RCC 7860 (cell line): Measurements from ENCODE around the gene PKP3.
"Not testable (repeated sequence)": the region's sequence is repeated elsewhere in the genome, so short reads cannot be mapped to it uniquely, and the experiment has no call there.

Source experiments
- DNase-seq: peaks from one replicate; pipeline ENCODE4 v3.0.0-alpha.2; 2015; ENCODE audit warnings: low spot score
- FAIRE-seq: peaks from 2 replicates; lab custom pipeline; 2012; peaks lifted over from hg19 to GRCh38; lab: Jason Lieb, UNC

Gene PKP3

DNA sequence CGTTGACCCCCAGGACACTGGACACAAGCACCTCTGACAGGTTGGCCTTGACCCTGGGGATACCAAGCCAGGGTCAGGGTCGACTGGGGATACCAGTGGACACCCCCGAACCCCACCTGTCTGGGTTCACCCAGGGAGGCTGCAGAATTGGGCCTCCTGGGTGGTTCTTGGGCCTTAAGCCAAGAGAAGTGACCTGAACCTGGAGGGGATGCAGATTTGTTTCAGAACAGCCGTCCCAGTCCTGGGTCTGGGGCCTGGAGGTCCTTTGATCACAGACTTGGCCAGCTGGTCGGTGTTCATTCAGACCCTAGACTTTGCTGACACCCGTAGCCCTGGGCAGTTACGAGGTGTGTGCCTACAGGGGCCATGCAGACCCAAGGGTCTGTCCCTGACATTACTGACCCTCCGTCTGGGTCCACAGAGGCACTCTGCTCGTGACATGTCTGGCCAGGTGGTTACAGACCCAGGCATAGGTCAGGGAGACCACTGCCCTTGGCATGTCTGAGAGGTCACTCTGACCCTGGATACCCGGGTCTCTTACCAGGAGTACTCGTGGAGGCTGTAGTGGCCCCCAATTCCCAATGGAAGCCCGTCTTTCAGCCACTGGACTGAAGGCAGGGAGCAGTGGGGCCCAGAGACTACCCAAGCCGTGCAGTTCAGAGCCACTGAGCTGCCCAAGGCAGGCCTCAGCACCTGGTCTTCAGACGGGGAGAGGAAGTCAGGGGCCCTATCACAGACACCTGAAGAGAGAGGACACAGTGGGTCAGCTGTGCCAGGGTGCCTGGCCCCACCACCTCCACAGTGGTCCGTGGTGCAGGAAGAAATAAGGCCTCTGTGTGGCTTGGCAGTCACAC, 14.4 kb downstream of the PKP3 start:
- DNase-seq (no peak), FAIRE-seq (no peak)

DNA sequence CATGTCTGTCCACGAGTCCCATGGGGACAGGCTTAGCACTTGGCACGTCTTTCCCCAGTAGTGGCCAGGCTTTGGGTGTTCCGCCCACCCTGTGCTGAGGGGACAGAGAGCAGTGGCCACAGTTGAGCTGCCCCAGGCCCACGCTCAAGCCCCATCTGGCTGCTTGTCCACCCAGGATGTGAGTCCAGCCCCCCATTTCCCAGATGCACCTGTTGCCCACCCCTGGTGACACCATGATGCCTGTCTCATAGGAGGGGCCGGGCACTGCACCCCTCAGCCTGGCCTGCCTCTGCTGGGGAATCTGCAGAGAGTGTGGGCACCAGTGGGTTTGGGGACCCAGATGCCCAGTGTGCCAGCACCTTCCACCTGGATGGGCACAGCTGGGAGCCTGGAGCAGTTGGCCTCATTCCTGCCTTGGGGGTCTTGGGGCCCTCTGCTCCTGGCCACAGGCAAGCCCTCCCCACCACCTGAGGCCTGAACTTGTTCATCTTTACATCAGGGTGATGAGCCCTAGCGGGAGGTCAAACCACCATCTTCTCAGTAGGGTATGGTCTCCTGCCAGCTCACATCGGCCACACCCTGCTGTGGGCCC, 15.1 kb downstream of the PKP3 start:
- FAIRE-seq: no peak
- DNase-seq: no peak

DNA sequence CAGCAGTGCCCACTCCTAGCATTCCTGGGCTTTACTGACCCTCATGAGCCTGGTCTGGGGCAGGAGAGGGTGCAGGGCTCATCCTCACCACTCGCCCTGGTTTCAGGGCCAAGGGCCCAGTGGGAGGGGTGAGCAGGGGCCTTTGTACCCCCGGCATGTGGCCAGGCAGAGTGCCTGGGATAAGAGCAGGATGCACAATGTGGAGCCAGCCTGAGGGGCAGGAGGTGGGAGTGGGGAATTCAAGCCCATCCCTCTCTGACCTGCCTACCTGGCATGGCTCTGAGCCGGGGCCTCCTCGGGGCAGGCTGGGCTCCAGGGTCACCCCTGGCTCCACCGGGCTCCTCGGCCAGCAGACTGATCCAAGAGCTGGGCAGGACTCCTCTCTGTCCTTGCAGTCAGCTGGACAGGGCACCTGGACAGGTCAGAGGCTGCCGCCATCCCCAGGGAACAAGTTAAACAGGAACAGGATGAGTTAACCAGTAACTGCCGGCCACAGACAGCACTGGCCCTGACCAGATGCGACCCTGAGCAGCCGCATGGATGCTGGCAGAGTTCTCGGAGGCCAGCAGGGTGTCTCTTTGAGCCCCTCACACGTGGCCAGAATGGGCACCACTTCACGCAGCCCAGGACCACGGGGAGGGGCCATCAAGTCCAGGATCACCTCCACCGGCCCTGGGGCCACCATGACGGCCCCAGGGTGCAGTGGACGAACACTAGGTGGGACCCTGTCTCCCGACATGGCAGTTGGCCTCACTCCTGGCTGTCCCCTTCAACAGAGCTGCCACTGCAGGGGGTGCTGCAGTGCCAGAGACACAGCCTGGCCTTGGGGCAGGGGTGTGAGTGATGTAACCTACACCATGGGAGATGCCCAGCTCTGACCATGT, 15.8 kb downstream of the PKP3 start:
- FAIRE-seq: no peak
- DNase-seq: peak; percentile 14

DNA sequence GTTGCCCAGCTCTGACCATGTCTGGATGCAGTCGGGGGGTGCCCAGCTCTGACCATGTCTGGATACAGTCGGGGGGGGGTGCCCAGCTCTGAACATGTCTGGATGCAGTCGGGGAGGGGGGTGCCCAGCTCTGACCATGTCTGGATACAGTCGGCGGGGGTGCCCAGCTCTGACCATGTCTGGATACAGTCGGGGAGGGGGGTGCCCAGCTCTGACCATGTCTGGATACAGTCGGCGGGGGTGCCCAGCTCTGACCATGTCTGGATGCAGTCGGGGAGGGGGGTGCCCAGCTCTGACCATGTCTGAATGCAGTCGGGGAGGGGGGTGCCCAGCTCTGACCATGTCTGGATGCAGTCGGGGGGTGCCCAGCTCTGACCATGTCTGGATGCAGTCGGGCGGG, 16.7 kb downstream of the PKP3 start:
- not testable (repeated sequence) for DNase-seq, FAIRE-seq

DNA sequence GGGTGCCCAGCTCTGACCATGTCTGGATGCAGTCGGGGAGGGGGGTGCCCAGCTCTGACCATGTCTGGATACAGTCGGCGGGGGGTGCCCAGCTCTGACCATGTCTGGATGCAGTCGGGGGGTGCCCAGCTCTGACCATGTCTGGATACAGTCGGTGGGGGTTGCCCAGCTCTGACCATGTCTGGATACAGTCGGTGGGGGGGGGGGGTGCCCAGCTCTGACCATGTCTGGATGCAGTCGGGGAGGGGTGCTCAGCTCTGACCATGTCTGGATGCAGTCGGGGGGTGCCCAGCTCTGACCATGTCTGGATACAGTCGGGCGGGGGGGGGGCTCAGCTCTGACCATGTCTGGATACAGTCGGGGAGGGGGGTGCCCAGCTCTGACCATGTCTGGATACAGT, 17.5 kb downstream of the PKP3 start:
- DNase-seq, FAIRE-seq: not testable (repeated sequence)

DNA sequence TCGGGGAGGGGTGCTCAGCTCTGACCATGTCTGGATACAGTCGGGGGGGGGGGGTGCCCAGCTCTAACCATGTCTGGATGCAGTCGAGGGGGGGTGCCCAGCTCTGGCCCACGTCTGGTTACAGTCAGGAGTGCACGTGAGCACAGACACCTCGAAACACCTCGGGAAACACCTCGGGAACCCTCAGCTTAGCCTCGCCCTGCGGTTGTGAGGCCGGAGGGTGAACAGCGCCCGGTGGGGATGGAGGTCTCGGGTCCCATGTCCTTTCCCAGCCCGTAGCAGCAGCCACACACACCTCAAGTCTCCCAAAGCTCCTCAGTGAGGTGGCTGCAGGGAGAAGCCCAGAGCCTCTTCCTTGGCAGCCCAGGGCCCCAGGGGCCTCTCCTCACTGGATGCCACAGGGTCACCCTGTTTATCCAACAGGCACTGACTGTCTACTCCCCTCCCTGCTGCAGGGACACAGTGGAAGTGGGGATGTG, 18.7 kb downstream of the PKP3 start:
- FAIRE-seq (no peak), DNase-seq (no peak)

DNA sequence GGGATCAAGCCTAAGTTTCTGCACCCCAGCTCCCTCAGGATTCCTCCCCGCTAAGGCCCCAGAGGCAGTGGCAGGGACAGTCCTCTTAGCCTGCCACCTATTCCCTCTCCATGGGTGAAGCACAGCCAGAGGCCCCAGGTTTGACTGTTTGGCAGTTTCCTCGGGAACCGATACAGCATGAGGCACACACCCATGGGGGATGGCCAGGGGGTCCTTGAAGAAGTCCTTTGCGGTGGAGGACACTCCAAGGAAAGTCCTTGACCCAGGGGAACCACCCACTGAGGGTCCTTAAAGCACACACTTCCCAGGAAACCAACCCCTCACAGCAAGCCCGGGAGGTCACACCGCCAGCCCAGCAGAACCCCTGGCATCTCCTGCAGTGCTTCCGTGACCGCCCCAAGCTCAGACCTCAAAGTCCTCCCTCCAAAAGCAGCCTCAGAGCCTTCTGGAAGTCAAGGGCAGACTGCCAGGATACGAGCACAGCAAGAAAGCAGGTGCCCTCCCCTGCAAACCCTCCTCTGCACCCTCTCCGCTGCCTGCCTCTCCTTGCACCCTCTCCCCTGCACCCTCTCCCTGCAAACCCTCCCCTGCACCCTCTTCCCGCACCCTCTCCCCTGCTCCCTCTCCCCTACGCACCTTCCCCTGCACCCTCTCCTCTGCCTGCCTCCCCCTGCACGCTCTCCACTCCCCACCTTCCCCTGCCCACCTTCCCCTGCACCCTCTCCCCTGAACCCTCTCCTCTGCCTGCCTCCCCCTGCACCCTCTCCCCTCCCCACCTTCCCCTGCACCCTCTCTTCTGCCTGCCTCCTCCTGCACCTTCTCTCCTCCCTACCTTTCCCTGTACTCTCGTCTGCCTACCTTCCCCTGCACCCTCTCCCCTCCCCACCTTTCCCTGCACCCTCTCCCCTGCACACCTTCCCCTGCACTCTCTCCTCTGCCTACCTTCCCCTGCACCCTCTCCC, 19.4 kb downstream of the PKP3 start:
- FAIRE-seq: no peak
- no peak for DNase-seq

DNA sequence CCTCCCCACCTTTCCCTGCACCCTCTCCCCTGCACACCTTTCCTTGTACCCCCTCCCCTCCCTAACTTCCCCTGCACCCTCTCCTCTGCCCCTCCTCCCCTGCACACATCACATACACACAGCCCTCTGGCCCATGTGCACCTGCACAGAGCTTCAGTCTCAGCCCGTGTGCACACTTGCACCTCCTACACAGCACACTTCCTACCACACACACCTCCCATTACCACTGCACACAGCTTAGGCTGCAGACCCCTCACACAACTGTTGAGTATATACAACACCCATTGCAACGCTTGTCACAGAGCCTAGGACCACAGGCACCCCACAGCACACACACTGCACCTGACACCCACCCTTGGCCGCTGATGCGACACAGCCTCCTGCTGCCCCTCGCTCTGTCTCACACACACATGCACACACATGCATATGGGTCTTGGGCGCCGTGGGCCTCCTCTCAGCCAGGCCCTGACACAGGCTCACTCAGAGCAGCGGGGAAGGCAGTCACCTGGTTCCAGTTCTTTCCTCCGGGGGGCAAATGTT, 20.4 kb downstream of the PKP3 start:
- DNase-seq: no peak
- no peak for FAIRE-seq

DNA sequence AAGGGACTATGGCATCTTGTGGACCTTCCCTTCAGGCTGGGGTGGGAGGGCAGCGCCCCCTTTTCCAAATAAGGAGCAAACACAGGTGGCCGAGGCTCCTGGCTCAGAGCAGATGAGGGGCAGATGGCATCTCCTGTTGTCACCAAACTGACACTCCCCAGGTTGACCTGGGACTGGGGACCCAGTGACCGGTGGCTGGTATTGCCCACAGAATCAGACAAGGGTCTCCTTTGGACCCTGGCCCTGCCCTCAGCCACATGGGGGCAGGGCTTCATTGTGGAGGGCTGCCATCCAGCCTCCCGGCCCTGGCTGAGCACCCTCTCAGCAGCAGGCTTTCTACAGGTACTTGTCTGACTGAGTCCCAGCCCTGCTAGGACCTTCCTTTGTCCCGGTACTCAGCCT, 21.6 kb downstream of the PKP3 start:
- DNase-seq: no peak
- no peak for FAIRE-seq

DNA sequence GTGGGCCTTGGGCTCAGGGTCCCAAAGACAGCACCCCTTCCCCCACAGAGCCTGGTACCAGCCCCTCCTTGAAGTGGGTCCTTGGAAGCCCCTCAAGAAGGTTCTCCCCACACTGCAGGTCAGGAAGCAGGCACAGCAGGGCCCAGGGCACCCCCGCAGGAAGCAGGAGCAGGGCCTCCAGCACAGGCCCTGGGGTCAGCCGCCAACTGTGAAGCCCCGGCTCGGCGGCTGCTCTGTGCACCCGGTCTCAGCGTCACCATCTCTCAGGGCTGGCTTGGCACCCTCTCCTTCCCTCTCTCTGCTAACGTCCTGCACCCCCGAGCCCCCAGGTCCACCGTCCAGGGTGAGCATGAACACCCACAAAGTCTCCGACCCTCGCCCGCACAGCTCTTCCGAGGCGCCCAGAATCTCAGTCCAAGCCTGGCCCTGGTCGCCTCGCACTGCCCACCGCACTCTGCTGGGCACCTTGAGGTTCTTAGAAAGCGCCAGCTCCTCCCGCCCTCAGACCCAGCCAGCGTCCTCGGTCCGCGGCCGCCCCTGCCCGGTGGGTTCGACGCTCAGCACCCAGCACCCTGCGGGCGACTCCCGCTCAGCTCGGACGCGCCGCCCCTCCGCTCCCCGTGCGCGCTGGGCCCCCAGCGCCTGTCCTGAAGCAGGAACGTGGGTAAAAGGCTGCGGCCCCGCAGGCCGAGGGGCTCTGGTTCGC, 22.2 kb downstream of the PKP3 start:
- no peak for DNase-seq
- FAIRE-seq: no peak

DNA sequence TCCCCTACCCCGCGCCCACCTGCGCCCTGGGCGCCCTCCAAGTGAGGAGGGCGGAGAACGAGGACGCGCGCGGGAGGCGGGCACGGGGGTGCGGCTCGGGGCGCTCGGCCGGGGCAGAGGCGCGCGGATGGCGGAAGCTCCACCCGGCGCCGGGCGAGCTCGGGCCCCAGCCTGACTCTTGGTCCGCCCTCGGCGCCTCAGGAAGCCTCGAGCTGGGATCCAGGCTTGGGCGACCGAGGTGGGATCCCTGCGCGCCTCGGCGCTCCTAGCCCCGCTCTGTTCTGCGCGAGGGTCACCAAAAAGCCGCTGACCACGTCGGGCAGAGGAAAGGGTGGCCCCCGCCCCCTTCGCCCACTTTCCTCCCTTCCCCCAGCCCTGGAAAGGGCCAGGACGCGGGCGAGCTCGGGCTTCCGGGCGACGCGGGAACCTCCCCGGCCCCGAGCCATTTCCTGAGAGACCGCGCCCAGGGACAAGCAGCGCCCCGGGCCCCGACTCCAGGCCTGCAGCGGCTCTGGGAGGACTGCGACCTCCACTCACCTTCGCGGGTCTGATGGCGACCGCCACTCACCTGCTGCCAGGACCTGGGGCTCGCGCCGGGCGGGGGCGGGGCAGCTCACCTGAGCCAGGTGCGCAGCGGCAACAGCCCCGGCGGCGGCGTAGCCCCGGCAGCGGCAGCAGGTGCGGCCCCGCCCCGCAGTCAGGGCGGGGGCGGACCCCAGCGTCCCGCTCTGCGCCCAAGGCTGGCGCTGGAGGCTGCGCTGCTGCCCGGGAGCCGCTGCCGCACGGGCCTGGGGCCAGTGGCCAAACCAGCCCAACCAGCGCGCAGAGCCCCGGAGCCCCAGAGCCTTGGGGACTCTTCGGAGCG, 23.0 kb downstream of the PKP3 start:
- FAIRE-seq (no peak), DNase-seq (no peak)

DNA sequence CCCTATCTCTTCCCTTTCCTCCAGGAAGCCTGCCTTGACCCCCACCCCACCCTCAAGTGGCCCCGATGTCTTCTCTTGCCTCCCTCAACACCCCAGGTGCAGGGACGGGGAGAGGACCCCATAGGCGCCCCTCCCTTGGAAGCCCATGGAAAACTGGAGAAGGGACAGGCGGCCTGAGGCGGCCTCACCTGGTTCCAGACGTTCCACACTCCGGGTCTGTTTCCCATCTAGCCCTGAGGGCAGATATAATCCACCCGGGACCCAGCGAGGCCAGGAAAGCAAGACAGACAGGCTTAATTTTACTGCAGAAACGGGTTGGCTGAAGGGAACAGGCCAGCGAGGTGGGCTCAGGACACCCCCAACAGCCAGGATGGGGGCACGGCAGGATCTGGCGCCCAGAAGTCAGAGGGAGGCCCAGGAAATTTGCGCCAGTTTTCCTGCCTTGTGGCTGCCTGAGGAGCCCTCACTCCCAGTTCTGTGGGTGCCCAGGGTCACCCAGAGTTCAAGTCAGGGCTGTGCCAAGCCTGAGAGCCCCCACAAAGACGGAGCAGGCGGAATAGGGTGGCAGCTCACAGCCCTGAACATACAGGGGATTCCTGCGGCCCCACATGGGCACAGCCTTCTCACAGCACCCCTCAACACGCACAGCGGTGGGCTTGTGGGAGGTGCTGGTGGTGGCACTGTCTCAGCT, 23.8 kb downstream of the PKP3 start:
- DNase-seq: no peak
- FAIRE-seq: no peak

DNA sequence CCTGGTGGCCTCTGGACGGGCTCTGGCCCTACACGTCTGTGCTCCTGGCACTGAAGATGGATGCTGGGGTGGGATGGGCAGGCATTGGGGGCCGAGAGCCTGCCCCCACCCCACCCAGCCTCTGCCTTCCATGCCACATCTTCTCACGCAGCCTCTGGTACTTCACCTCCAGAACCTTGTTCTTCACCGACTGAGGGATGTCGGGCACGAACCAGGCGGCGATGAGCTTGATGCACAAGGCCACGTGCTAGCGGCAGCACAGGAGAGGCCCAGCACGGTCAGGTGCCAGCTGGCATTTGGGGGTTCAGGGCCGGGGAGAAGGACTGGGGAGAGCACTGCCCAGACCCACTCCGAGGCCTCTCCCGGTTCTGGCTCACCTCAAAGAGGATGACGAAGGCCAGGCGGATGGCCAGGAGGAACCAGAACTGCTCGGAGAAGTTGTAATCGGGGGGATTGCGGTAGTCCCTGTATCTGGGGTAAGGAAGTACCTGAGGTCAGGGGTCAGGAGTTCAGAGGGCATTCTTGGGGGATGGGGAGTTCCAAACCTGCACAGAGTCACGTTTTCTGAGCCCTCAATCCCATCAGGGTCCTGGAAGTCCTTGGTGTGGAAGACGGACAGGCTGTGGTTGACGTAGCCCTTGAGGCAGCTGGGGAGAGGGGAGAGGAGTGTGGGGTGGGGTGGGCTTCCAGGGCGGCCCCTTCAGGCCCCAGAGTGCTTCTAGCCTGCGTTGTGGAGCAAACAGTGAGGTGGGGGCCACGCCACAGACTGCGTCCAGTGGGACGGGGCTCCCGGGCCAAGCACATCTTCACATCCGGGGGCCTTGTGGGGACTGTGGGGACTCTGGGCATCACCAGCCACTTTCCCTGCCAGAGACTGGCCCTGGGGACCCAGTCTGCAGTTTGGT, 24.6 kb downstream of the PKP3 start:
- no peak for DNase-seq
- FAIRE-seq: no peak

DNA sequence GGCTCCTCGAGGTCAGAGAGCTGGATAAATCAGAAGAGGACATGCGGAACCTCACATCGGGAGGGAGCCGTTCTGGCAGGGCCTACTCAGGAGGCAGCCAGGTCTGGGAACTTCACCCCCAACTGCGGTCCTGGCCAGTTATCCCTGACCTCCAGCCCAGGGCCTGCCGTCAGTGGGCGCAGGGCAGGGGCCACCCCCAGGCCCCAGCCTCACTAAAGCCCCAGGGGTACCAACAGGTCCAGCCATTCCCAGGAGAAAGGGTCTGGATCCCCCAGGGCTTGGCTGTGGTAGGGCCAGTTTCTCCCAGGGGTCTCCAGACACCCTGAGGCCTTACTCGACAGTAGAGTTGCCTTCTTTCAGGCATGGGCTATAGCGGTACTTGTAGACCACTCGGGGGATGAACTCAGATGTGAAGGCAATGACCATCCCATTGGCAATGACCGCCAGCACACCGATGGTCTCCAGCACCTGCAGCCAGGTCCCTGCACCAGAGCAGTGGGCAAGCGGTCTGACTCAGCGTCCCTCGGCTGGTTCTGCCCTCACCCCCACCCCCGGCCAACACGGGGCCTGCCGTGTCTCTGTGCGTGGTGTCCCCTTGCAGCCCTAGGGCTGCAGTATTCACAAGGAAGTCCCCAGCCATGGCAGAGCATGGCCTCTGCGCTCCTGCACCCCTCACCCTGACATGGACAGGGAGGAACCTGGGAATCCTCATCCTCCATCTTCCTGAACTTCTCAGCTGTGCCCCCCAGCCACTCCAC, 25.4 kb downstream of the PKP3 start:
- DNase-seq (no peak), FAIRE-seq (no peak)

DNA sequence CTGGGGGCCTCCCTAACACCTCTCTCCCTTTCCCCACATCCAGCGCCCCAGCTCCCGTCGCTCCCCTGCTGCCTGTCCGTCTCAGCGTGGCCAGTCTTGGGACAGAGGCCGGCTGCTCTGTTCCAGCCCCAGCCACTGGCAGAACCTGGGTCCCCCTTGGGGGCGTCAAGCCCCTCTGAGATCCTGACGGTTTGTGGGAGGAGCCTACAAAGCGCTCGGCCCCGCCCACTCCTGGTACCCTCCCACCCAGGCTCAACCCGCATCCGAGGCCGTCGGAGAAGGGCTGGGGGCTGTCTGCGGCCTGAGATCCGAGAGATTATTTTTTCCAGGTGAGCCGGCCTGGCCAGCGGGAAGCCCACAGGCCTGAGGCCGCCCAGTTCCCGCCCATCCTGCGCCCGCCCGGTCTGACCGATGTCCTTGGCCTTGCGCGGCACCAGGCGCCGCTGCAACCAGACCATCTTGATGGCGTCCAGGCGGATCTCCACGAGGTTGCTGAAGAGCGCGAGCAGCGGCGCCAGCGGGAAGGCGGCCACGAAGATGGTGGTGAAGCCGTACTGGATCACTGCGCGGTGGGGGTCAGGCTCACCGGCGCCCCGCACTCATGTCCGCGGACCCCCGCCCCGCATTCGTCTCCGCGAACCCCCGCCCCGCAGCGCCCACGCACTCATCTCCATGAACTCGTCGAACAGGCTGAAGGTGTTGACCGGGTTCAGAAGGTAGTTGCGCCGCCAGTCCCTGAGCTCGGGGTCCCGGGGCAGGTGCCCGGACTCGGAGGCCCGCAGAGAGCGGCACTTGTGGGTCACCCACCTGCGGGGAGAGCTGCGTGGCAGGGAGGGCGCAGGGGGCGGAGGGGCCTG, 26.3 kb downstream of the PKP3 start:
- no peak for DNase-seq
- no peak for FAIRE-seq
